Spleen (tissue), 11 donors: ENCODE measurements around the gene MPZL1. TPM values are rescaled to one million over a fixed set of nuclear protein-coding genes. Genes with fewer than 3 reads are reported as not detected.
"Not testable (repeated sequence)": the region's sequence is repeated elsewhere in the genome, so short reads cannot be mapped to it uniquely, and the experiment has no call there.

ENCODE experiments used
- DNase-seq: peaks from one replicate; pipeline ENCODE4 v3.0.0-alpha.2; 2020
- H3K27ac ChIP-seq, 8 donors: fragments of 200-600 bp; sonication (generic) in 7 of 8; 1 replicate in 4 of 8; 2 replicates in 4 of 8; pipeline versions ENCODE4 v1.5.0 to v1.8.0; 2016 to 2021; ENCODE audit warnings: inconsistent platforms in 4 of 8, mild to moderate bottlenecking in 4 of 8, moderate library complexity in 1 of 8
- H3K27me3 ChIP-seq, 7 donors: fragments of 200-600 bp; sonication (generic) in 6 of 7; replicated peaks in 1 of 7; 1 replicate in 4 of 7; 2 replicates in 3 of 7; pipeline versions ENCODE4 v1.5.0 to v1.8.0; 2016 to 2021; ENCODE audit warnings: inconsistent platforms in 3 of 7, mild to moderate bottlenecking in 1 of 7
- H3K36me3 ChIP-seq, 6 donors: fragments of 200-600 bp; sonication (generic) in 5 of 6; 1 replicate in 4 of 6; 2 replicates in 2 of 6; pipeline versions ENCODE4 v1.5.0 to v1.8.0; 2016 to 2021; ENCODE audit warnings: inconsistent platforms in 2 of 6
- H3K4me1 ChIP-seq, 6 donors: fragments of 200-600 bp; sonication (generic) in 5 of 6; 1 replicate in 3 of 6; 2 replicates in 3 of 6; pipeline versions ENCODE4 v1.5.0 to v1.8.0; 2016 to 2021; ENCODE audit warnings: inconsistent platforms in 3 of 6
- H3K4me3 ChIP-seq, 8 donors: fragments of 200-600 bp; sonication (generic) in 7 of 8; 1 replicate in 4 of 8; 2 replicates in 4 of 8; pipeline versions ENCODE4 v1.5.0 to v1.8.0; 2016 to 2021; ENCODE audit warnings: inconsistent platforms in 4 of 8, mild to moderate bottlenecking in 4 of 8, moderate library complexity in 2 of 8
- H3K9me3 ChIP-seq, 8 donors: fragments of 200-600 bp; sonication (generic) in 7 of 8; 1 replicate in 4 of 8; 2 replicates in 4 of 8; pipeline versions ENCODE4 v1.5.0 to v1.8.0; 2016 to 2021; ENCODE audit warnings: inconsistent platforms in 4 of 8
- CTCF ChIP-seq, 11 experiments: fragments of 200-600 bp in 7 of 11; fragments of 450-650 bp in 4 of 11; sonication (generic) in 4 of 11; IDR thresholded peaks in 8 of 11; conservative IDR thresholded peaks in 3 of 11; 1 replicate in 7 of 11; 2 replicates in 4 of 11; pipeline versions ENCODE4 v1.4.0 to v1.8.0; 2016 to 2021; ENCODE audit warnings: antibody characterized with exemption in 11 of 11, inconsistent platforms in 4 of 11, mild to moderate bottlenecking in 1 of 11
- POLR2A ChIP-seq, 3 donors: fragments of 450-650 bp; IDR thresholded peaks; one replicate each; pipeline ENCODE4 v1.5.1; 2017; ENCODE audit warnings: antibody characterized with exemption in 3 of 3, mild to moderate bottlenecking in 1 of 3
- POLR2AphosphoS5 ChIP-seq, 3 donors: sonication (generic); formaldehyde crosslinking; IDR thresholded peaks; one replicate each; pipeline ENCODE4 v1.5.1; 2017; ENCODE audit warnings: antibody characterized with exemption in 3 of 3
- WGBS, 5 donors: extraction: QIAGEN DNeasy Blood & Tissue Kit in 3 of 5; methylation state at CpG; one replicate each; pipeline versions ENCODE4 v1.1.5 to v1.1.7; 2013 to 2018; 5-methylcytosine and 5-hydroxymethylcytosine counted together
- intact Hi-C: fragments of 100-400 bp; cut with DNase I; formaldehyde crosslinking; loops from one replicate; pipeline ENCODE4 v1.15.0; 2023; ENCODE audit warnings: low total_unique reads
- polyA plus RNA-seq, 3 donors: library from polyadenylated mRNA; stranded (reverse); fragments of 200-250 nt; gene quantifications; one replicate each; pipeline ENCODE4 v1.2.1, GENCODE V29; 2013
- total RNA-seq, 7 donors: library from RNA; depleted of rRNA in 3 of 7; stranded (reverse); fragments of >200 nt in 3 of 7; fragmentation: NEBNext Ultra II Directional in 4 of 7; extraction: Animal tissue kit (Norgen Biotek cat#: 25700) in 4 of 7; gene quantifications; one replicate each; pipeline versions ENCODE4 v1.1.0 to v1.2.1, GENCODE V29; 2016 to 2021
- donor health status: healthy with polysubstance abuse.
- donor health status: DM: no; HTN: no; CAD: no; lungs with moderate emphysema.
- donor health status: DM: no; HTN: no; CAD: no.
- donor health status: Bipolar disorder and iron deficiency.
- donor health status: healthy.
- donor health status: DM: no; HTN: no; CAD: no.
- donor health status: DM: yes; HTN: yes; CAD: no.

MPZL1 gene
- total and polyA plus RNA-seq, 10 donors, result 12.0 to 65.8 (median 47.3) TPM

- DNase-seq, result no peak
- H3K36me3 ChIP-seq, result peaks cover 0 to 4% (median 0%) of the 10 kb centered on the region in 6 donors
- TF ChIP-seq POLR2A (IDR thresholded peaks at IDR 0.05), result no peak
- TF ChIP-seq CTCF (IDR thresholded peaks at IDR 0.05 in 8 of 11, conservative IDR thresholded peaks at IDR 0.05 in 3 of 11), result no peak
- TF ChIP-seq POLR2AphosphoS5 (IDR thresholded peaks at IDR 0.05), result no peak
- peaks cover 0 to 20% (median 0%) of the 10 kb centered on the region in 6 donors for H3K4me1 ChIP-seq
- H3K27me3 ChIP-seq, result no peaks in the 10 kb centered on the region
- WGBS, 5 donors, result 86 to 98% (median 96%) methylated on average over 8 of the region's 8 CpGs
- no peaks in the 10 kb centered on the region for H3K9me3 ChIP-seq
- H3K4me3 ChIP-seq, result no peak overlapping the region
- no peak overlapping the region for H3K27ac ChIP-seq
- intact Hi-C loops, result no loop called here
Measured at GRCh38 chr1:167738158-167738557, 16.4 kb downstream of the MPZL1 start.

GRCh38 chr1:167739752-167740151 is 18.0 kb downstream of the MPZL1 start:
- DNase-seq, result no peak
- intact Hi-C loops, result no loop called here
- Histone ChIP-seq H3K27ac (no peak overlapping the region), H3K4me1 (peaks cover 0 to 20% (median 0%) of the 10 kb centered on the region in 6 donors), H3K27me3 (no peaks in the 10 kb centered on the region), H3K4me3 (no peak overlapping the region), H3K9me3 (no peaks in the 10 kb centered on the region), H3K36me3 (no peaks in the 10 kb centered on the region)
- no peak for TF ChIP-seq POLR2A (IDR thresholded peaks at IDR 0.05)
- TF ChIP-seq CTCF (IDR thresholded peaks at IDR 0.05 in 8 of 11, conservative IDR thresholded peaks at IDR 0.05 in 3 of 11), result no peak
- 68 to 83% (median 75%) methylated on average over 3 of the region's 3 CpGs for WGBS, 5 donors

GRCh38 chr1:167741103-167741502 is 19.3 kb downstream of the MPZL1 start:
- WGBS, 5 donors, result 90 to 99% (median 95%) methylated on average over 7 of the region's 7 CpGs
- H3K36me3 ChIP-seq, H3K27me3 ChIP-seq, H3K27ac ChIP-seq, H3K4me3 ChIP-seq, H3K9me3 ChIP-seq, DNase-seq, intact Hi-C loops: not testable (repeated sequence)
- H3K4me1 ChIP-seq, result peaks cover 0 to 15% (median under 1%) of the 10 kb centered on the region in 6 donors

GRCh38 chr1:167742392-167743057 is 20.7 kb downstream of the MPZL1 start:
- H3K4me3 ChIP-seq, H3K27ac ChIP-seq, intact Hi-C loops, DNase-seq, H3K36me3 ChIP-seq, H3K27me3 ChIP-seq, H3K9me3 ChIP-seq: not testable (repeated sequence)
- WGBS, 5 donors, result 86 to 97% (median 92%) methylated on average over 1 of the region's 1 CpG
- H3K4me1 ChIP-seq, result peaks cover 0 to 15% (median 7%) of the 10 kb centered on the region in 6 donors

- DNase-seq, result no peak
- intact Hi-C loops, result no loop called here
- no peaks in the 10 kb centered on the region for H3K27me3 ChIP-seq
- no peak overlapping the region for H3K27ac ChIP-seq
- 88 to 94% (median 93%) methylated on average over 3 of the region's 3 CpGs for WGBS, 5 donors
- H3K9me3 ChIP-seq, result no peaks in the 10 kb centered on the region
- TF ChIP-seq POLR2AphosphoS5 (IDR thresholded peaks at IDR 0.05), result no peak
- no peak for TF ChIP-seq POLR2A (IDR thresholded peaks at IDR 0.05)
- TF ChIP-seq CTCF (IDR thresholded peaks at IDR 0.05 in 8 of 11, conservative IDR thresholded peaks at IDR 0.05 in 3 of 11), result no peak
- H3K4me3 ChIP-seq, result no peak overlapping the region
- no peaks in the 10 kb centered on the region for H3K36me3 ChIP-seq
- H3K4me1 ChIP-seq, result peaks cover 0 to 24% (median 10%) of the 10 kb centered on the region in 6 donors
Measured at GRCh38 chr1:167744901-167745300, 23.1 kb downstream of the MPZL1 start.
